ENCODE measurements around the gene DDX39B.
A peak's percentile ranks its signal among the peaks of the same experiment; 100 is the strongest.

GRCh38 chr6:31546339-31546957 lies 4.6 kb upstream of the DDX39B start, which contains the start of gene ATP6V1G2:
- peak; percentile 93 to 99 (median 98) for TF ChIP-seq CTCF (IDR thresholded peaks at IDR 0.05)
- peak in 1 of 2 donors; percentile 22 for TF ChIP-seq POLR2A (IDR thresholded peaks at IDR 0.05)
